ENCODE measurements around the gene PRKG1.

- TF ChIP-seq CTCF (conservative IDR thresholded peaks at IDR 0.05 in 1 of 2, IDR thresholded peaks at IDR 0.05 in 1 of 2; ENCODE audit: extremely low read depth in 1 of 2, insufficient read depth in 1 of 2, low read depth in 1 of 2, low read length in 2 of 2) (no peak), EZH2 (IDR thresholded peaks at IDR 0.05; ENCODE audit: borderline replicate concordance, low read length) (no peak)
Measured at GRCh38 chr10:52322936-52323335, 1248.6 kb downstream of the PRKG1 start.
